Nephron (organoid): ENCODE results near the gene AGPAT1.
"Not testable (repeated sequence)": the region's sequence is repeated elsewhere in the genome, so short reads cannot be mapped to it uniquely, and the experiment has no call there.

Source experiments
- H3K27ac Mint-ChIP-seq, 3 experiments: 2 replicates each; pipeline ENCODE4 v1.8.0; 2020; ENCODE audit warnings: mixed read lengths in 3 of 3, mild to moderate bottlenecking in 2 of 3, moderate library complexity in 1 of 3
- H3K27me3 Mint-ChIP-seq: 2 replicates; pipeline ENCODE4 v1.8.0; 2021; ENCODE audit warnings: low read depth, mild to moderate bottlenecking, moderate library complexity, mixed read lengths
- H3K36me3 Mint-ChIP-seq: 2 replicates; pipeline ENCODE4 v1.8.0; 2020; ENCODE audit warnings: low read depth, mixed read lengths
- H3K4me1 Mint-ChIP-seq: 2 replicates; pipeline ENCODE4 v1.8.0; 2020; ENCODE audit warnings: mixed read lengths
- H3K4me3 Mint-ChIP-seq, 3 experiments: 2 replicates each; pipeline ENCODE4 v1.8.0; 2020; ENCODE audit warnings: mild to moderate bottlenecking in 3 of 3, mixed read lengths in 3 of 3, moderate library complexity in 2 of 3
- H3K9me3 Mint-ChIP-seq: 2 replicates; pipeline ENCODE4 v1.8.0; 2020; ENCODE audit warnings: mixed read lengths
- TF ChIP-seq, protein P1 (sequence below), 3 experiments: fragments of 200-600 bp; sonication (generic); IDR thresholded peaks; one replicate each; pipeline ENCODE4 v1.5.0; 2021; ENCODE audit warnings: antibody characterized with exemption in 3 of 3; ENCODE audit not compliant: unreplicated experiment in 3 of 3

Gene AGPAT1

DNA sequence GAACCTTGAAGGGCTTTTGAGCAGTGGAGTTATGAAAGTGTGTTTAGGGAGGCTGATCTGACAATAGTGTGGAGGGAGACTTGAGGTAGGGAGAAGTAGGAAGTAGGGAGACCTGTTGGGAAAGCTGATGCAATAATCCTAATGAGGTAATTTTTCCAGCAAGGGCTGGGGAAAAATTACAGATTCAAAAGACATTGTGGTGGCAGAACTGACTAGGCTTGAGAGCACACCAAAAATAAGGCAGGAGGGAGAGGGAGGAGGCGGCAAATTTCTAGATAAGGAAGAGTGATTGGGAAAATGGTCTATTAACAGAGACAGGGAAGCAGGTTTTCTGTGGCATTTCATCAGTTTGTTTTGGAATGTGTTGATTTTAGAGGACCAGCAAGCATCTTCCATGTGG, 29.6 kb downstream of the AGPAT1 start:
- TF ChIP-seq, protein P1, sequence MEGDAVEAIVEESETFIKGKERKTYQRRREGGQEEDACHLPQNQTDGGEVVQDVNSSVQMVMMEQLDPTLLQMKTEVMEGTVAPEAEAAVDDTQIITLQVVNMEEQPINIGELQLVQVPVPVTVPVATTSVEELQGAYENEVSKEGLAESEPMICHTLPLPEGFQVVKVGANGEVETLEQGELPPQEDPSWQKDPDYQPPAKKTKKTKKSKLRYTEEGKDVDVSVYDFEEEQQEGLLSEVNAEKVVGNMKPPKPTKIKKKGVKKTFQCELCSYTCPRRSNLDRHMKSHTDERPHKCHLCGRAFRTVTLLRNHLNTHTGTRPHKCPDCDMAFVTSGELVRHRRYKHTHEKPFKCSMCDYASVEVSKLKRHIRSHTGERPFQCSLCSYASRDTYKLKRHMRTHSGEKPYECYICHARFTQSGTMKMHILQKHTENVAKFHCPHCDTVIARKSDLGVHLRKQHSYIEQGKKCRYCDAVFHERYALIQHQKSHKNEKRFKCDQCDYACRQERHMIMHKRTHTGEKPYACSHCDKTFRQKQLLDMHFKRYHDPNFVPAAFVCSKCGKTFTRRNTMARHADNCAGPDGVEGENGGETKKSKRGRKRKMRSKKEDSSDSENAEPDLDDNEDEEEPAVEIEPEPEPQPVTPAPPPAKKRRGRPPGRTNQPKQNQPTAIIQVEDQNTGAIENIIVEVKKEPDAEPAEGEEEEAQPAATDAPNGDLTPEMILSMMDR (IDR thresholded peaks at IDR 0.05; ENCODE audit: unreplicated experiment in 3 of 3): no peak

DNA sequence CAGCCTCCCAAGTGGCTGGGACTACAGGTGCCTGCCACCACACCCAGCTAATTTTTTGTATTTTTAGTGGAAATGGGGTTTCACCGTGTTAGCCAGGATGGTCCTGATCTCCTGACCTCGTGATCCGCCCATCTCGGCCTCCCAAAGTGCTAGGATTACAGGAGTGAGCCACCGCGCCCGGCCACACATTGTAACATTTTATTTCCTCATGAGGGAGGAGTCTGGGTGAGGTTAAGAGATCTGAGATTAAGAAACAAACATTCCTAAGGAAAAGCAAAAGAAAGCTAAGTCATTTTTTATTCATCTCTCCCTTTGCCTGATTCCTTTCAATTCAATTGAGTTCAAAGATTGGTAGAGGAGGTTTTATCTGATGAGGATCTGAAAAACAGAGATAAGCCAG, 31.6 kb downstream of the AGPAT1 start:
- H3K4me1 Mint-ChIP-seq: peaks cover 11% of the 10 kb centered on the region
- not testable (repeated sequence) for H3K27ac Mint-ChIP-seq, H3K9me3 Mint-ChIP-seq, H3K27me3 Mint-ChIP-seq, H3K4me3 Mint-ChIP-seq, H3K36me3 Mint-ChIP-seq

More for the DNA sequence above, 29.6 kb downstream of the AGPAT1 start:
- H3K9me3 Mint-ChIP-seq: no peaks in the 10 kb centered on the region
- peak overlapping the region in 2 of 3 experiments; percentile 11 to 38 for H3K27ac Mint-ChIP-seq
- peaks cover 11% of the 10 kb centered on the region for H3K27me3 Mint-ChIP-seq
- H3K4me1 Mint-ChIP-seq: peaks cover 19% of the 10 kb centered on the region
- H3K4me3 Mint-ChIP-seq: peak overlapping the region in 2 of 3 experiments; percentile 0 to 38
- peaks cover 6% of the 10 kb centered on the region for H3K36me3 Mint-ChIP-seq

GRCh38 chr6:32140420-32141046, 35.4 kb downstream of the AGPAT1 start:
- Mint-ChIP-seq H3K4me1 (peaks cover 4% of the 10 kb centered on the region), H3K36me3 (no peaks in the 10 kb centered on the region)

GRCh38 chr6:32139590-32139989, 36.3 kb downstream of the AGPAT1 start:
- Mint-ChIP-seq H3K27me3 (peaks cover 8% of the 10 kb centered on the region), H3K27ac (peak overlapping the region in 1 of 3 experiments; percentile 23), H3K9me3 (no peaks in the 10 kb centered on the region), H3K4me1 (peaks cover 4% of the 10 kb centered on the region), H3K36me3 (no peaks in the 10 kb centered on the region), H3K4me3 (no peak overlapping the region)
- TF ChIP-seq, protein P1 (IDR thresholded peaks at IDR 0.05; ENCODE audit: unreplicated experiment in 3 of 3): no peak

More at GRCh38 chr6:32140420-32141046, 35.4 kb downstream of the AGPAT1 start:
- H3K4me3 Mint-ChIP-seq: no peak overlapping the region
- peaks cover 8% of the 10 kb centered on the region for H3K27me3 Mint-ChIP-seq
- H3K9me3 Mint-ChIP-seq: no peaks in the 10 kb centered on the region
- TF ChIP-seq, protein P1 (IDR thresholded peaks at IDR 0.05; ENCODE audit: unreplicated experiment in 3 of 3): no peak
- H3K27ac Mint-ChIP-seq: peak overlapping the region in 2 of 3 experiments; percentile 28 to 48

- H3K27me3 Mint-ChIP-seq: peaks cover 8% of the 10 kb centered on the region
- no peaks in the 10 kb centered on the region for H3K9me3 Mint-ChIP-seq
- no peaks in the 10 kb centered on the region for H3K36me3 Mint-ChIP-seq
- TF ChIP-seq, protein P1 (IDR thresholded peaks at IDR 0.05; ENCODE audit: unreplicated experiment in 3 of 3): no peak
- H3K27ac Mint-ChIP-seq: no peak overlapping the region
- H3K4me1 Mint-ChIP-seq: peaks cover 4% of the 10 kb centered on the region
- H3K4me3 Mint-ChIP-seq: no peak overlapping the region
Measured at GRCh38 chr6:32137454-32137853, 38.4 kb downstream of the AGPAT1 start.

DNA sequence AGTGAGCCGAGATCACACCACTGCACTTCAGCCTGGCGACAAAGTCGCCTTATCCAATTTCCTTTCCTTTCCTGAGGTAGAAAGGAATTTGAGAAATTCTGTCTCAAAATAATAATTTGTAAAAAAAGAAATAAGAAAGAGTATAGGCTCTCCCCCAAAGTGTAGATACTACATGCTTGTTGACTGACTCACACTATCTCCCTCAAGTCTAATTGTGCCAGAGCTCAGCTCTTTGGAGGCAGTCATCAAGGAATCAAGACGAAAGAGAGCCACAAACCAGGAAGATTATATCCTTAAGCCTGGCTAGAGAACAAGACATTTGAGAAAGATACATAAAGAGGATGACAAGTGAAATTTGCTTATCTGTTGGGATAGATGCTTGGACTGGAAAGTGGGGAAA, 42.1 kb downstream of the AGPAT1 start:
- H3K4me1 Mint-ChIP-seq: peaks cover 12% of the 10 kb centered on the region
- H3K27ac Mint-ChIP-seq: no peak overlapping the region
- TF ChIP-seq, protein P1 (IDR thresholded peaks at IDR 0.05; ENCODE audit: unreplicated experiment in 3 of 3): no peak
- peaks cover 4% of the 10 kb centered on the region for H3K27me3 Mint-ChIP-seq
- H3K36me3 Mint-ChIP-seq: no peaks in the 10 kb centered on the region
- H3K4me3 Mint-ChIP-seq: no peak overlapping the region
- H3K9me3 Mint-ChIP-seq: no peaks in the 10 kb centered on the region
